ENCODE results near the gene VDAC1.
"Not testable (repeated sequence)": the region's sequence is repeated elsewhere in the genome, so short reads cannot be mapped to it uniquely, and the experiment has no call there.

Gene VDAC1, protein sequence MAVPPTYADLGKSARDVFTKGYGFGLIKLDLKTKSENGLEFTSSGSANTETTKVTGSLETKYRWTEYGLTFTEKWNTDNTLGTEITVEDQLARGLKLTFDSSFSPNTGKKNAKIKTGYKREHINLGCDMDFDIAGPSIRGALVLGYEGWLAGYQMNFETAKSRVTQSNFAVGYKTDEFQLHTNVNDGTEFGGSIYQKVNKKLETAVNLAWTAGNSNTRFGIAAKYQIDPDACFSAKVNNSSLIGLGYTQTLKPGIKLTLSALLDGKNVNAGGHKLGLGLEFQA

DNA sequence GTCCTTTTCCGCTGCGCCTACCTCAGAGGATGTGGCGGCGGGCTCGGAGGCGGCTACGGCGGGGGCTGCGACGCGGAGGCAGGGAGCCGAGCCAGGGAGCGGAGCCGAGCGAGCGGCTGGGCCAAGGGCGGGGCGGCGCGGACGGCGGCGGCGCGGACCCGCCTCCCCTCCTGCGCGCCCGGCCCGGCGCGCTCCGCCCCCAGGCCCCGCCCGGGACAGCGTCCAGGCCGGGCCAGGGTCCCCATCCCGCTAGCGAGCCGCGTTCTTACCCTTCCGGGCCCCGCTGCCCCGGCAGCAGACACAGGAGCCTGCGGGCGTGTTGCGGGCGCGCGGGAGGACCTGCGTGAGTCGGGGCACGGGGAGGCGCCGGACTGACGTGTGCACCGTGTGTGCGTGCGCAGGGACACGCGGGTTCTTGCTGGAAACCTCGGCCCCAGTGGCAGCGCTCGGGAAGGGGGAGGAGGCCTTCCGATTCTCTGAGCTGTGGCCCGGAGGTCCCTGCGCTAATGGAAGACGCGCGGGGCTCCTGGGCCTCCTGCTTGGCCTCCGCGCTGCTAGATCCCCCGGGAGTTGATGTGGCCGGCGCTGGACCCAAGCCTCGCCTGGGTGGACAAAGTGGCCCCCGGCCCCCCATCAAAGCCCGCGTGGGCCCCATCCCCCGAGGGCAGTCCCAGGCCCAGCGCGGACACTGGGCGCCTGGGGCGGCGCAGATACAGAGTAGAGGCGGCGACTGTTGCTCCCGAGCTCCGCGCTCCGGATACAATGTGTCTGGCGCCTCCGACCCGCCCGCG is at the start of gene VDAC1:
Gene VDAC1, minus strand, starts transcription at position 350 of the 791 bp plus-strand sequence. CDS start 11,963 bp downstream, outside the sequence.
- peak; percentile 95 for DNase-seq (ENCODE audit: low spot score)

GRCh38 chr5:134053840-134054338 is 49.1 kb upstream of the VDAC1 start:
- DNase-seq (ENCODE audit: low spot score) = peak; percentile 48

DNA sequence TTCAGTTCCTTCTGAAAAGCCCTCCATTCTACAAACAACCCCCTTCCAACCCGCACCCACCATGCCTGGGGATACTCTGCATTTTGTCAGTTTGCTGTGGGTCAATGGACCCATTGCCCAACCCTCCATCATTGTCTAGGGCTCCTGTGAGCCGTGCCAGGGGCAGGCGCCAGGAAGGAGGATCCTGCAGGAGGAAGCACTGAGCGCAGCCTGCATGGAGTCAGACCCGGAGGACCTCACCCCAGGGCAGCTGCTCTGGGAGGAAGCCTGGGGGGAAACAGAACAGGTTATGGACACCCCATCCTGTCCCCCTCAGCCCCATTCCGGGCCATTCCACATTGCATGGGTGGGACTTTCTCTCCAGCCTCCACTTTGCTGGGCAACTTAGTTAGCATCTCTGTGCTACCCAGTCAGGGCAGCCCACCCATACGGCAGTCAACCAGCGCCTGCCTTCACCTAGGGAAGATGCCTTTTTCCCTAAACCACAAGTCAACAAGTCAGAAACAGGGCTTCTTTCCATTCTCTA is 48.6 kb upstream of the VDAC1 start:
- no peak for DNase-seq (ENCODE audit: low spot score)

- no peak for DNase-seq (ENCODE audit: low spot score)
Measured at GRCh38 chr5:134051305-134051704, 46.5 kb upstream of the VDAC1 start.

DNA sequence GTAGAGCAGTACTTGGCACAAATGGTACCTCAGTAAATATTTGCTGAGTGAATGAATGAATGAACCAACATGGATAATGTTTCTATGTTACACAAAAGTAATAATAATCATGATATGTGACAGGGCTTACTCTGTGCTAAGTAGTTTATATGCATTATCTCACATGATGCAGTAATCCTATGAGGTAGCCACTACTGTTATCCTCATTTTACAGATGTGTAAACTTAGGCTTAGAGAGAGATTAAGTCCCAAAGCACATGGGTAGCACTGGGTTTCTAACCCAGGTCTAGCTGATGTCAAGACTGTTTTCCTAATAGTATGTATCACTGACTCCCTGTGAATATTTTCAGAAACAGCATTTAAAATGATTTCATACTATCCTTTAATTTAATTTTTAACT is 44.1 kb upstream of the VDAC1 start:
- DNase-seq (ENCODE audit: low spot score) = no peak

DNA sequence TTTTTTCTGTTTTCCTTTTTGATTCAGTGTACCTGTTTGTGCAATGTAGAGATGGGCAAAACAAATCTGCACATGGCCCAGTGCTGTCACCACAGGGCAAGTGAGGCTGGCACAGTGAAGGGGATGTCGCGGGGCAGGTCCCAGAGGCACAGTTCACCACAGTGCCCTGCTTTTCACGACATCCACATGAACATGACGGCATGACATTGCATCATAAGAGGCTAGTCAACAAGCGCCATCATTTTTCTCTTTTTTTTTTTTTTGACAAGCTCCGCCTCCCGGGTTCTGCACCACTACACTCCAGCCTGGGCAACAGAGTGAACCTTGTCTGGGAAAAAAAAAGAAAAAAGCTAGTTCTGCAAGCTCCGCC is 42.9 kb upstream of the VDAC1 start:
- no peak for DNase-seq (ENCODE audit: low spot score)

DNA sequence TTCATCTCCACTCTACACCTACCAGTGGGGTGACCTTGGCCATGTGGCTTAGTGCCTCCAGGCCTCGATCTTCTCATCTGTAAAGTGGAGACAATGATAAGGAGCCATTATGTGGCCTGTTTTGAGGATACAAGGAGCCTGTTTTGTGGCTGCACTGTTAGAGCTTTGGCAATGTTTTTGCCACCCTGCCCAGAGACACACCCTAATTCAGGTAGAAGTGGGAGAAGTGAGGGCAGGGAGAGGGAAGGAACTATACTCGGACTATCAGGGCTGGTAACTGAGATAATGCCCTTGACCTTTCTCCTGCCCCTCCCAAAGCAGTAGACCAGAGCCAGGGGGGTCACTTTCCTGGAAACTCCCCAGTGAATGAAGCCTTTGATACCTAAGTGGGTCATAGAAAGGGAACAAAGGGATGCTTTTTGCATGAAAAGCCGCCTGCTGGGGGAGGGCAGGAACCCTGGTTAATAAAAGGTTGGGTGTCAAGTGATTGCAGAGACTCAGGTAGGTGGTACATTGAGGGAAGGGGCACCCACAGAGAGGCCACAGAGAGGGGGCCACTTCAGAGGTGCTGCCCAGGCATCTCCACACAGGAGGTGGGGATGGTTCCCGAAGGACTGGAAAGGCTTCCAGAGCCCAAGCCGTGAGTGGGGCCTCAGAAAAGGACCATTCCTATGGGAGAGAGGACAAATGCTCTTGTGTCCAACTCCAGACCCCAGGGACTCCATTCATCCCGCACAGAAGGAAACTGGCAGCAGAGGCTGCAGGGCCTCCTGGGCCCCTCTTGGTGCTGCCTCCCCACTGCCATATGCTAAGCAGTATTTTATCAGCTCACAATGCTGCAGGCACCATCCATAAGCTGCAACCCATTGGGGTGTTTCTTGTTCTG is 42.3 kb upstream of the VDAC1 start:
- no peak for DNase-seq (ENCODE audit: low spot score)

DNA sequence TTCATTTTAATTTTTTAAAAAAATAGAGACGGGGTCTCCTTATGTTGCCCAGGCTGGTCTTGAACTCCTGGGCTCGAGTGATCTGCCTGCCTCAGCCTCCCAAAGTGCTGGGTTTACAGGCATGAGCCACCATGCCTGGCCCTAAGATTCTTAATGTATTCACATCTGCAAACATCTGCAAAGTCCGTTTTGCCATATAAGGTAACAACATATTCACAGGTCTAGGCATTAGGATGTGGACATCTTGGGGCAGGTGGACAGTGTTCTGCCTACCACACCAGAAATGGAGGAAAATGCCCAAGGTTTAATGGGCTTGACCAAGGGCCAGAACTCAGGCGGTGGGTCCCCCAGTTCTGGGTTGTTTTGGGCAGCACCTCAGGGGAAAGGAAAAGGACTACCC is 41.6 kb upstream of the VDAC1 start:
- no peak for DNase-seq (ENCODE audit: low spot score)

- no peak for DNase-seq (ENCODE audit: low spot score)
Measured at GRCh38 chr5:134043793-134044792, 39.3 kb upstream of the VDAC1 start.

- no peak for DNase-seq (ENCODE audit: low spot score)
Measured at GRCh38 chr5:134041570-134042411, 37.0 kb upstream of the VDAC1 start.

- no peak for DNase-seq (ENCODE audit: low spot score)
Measured at GRCh38 chr5:134038138-134038537, 33.4 kb upstream of the VDAC1 start.

- DNase-seq (ENCODE audit: low spot score) = no peak
Measured at GRCh38 chr5:134037160-134037559, 32.4 kb upstream of the VDAC1 start.

GRCh38 chr5:134034326-134034725 is 29.6 kb upstream of the VDAC1 start:
- DNase-seq (ENCODE audit: low spot score) = no peak

GRCh38 chr5:134030303-134030964 is 25.7 kb upstream of the VDAC1 start:
- not testable (repeated sequence) for DNase-seq (ENCODE audit: low spot score)

DNA sequence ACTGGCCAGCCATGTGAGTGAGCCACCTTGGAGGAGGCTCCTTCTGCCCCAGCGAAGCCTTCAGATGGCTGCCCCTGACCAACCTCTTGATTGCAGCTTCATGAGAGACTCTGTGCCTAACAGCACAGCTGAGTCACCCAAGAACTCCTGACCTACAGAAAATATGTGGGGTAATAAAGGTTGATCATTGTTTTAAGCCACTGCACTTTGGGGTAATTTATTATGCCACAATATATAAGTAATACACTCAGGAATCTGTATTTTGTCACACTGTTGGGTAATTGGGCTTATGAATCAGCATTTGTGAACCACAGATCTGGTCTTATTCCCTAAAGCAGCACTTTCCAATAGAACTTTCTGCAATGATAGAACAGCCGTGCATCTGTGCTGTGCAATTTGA is 24.4 kb upstream of the VDAC1 start:
- DNase-seq (ENCODE audit: low spot score) = peak; percentile 92

GRCh38 chr5:134028496-134028895 is 23.7 kb upstream of the VDAC1 start:
- peak; percentile 40 for DNase-seq (ENCODE audit: low spot score)

DNA sequence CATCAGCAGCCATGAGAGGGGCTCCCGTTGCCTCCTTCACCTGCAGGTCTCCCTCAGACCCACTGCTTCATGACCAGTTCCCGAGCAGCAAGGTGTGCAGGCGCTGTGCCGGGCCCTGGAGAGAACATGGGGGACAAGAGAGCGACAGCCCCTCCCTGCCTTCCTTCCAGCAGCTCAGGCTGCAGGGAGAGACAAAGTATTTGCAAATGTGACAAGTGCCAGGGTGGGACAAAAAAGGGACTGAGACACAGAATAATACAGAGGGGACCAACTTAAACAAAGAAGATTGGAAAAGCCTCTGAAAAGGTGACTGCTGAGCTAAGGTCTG is 22.5 kb upstream of the VDAC1 start:
- DNase-seq (ENCODE audit: low spot score) = no peak

DNA sequence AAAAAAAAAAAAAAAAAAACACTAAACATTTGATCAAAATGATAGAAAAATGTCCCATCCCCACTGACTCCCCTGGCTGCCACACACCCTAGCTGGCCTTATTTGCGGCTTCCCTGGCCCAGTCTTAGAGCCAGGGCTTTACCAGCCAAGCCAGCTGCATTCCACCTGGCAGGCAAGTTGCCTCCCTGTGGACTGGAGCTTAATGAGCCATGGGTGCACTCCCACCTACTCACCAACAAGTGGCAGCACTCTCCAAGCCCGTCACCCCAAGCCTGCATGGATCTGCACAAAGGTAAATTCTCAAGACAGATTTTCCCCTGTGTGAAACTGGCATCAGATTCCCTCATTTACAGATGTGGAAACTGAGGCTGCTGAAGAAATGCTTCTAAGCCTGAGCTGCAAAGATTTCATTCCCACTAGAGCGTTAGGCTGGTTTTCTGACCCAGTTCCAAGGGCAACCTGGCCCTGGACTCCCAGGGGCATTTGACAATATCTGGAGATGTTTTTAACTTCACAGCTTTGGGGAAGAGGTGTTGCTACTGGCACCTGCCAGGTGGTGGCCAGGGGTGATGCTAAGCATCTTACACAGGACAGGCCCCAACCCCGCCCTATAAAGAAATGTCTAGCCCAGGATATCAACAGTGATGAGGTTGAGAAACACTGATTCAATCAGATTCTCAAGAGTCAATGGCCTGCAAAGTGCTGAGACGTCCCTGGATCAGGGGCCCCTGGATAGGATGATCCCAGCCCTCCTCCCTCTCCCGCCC is 21.9 kb upstream of the VDAC1 start:
- peak; percentile 46 for DNase-seq (ENCODE audit: low spot score)

DNA sequence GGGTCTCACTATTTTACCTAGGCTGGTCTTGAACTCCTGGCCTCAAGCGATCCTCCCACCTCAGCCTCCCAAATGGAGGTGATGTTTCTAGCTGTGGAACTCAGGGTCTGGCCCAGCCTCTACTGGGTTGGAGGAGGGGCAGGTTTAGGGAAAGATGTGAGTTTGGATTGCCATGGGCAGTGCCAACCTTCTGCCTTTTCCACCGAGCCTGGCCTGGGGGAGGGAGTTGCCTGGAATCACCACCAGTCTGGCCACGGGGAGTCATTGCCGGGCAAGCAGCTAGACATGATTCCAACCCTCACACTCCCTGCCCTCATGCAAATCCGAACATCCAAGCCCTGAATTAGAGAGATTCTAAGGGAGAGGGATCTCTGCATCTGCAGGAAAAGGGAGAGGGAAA is 21.0 kb upstream of the VDAC1 start:
- no peak for DNase-seq (ENCODE audit: low spot score)
